GM18505 (cell line): Measurements from ENCODE around the gene KLHDC9.
"Not testable (repeated sequence)": the region's sequence is repeated elsewhere in the genome, so short reads cannot be mapped to it uniquely, and the experiment has no call there.

Source experiments
- ATAC-seq: cut with Tn5 transposase; IDR thresholded peaks from one replicate; pipeline ENCODE4 v1.9.1; 2021; ENCODE audit not compliant: unreplicated experiment
- POLR2A ChIP-seq: IDR thresholded peaks from 4 replicates; pipeline ENCODE4 v1.6.1; 2011; ENCODE audit warnings: borderline replicate concordance; ENCODE audit not compliant: insufficient read depth, insufficient read length; ENCODE audit errors: extremely low read depth

Gene KLHDC9

GRCh38 chr1:161094481-161094880, 3.7 kb upstream of the KLHDC9 start:
- TF ChIP-seq POLR2A, result no peak
- no peak for ATAC-seq

- ATAC-seq, result no peak
- TF ChIP-seq POLR2A, result no peak
These were observed 2.9 kb upstream of the KLHDC9 start for GRCh38 chr1:161095230-161095629.

- peak; percentile 37 for ATAC-seq
- no peak for TF ChIP-seq POLR2A
These were observed 2.1 kb upstream of the KLHDC9 start for GRCh38 chr1:161096015-161096414.

- no peak for TF ChIP-seq POLR2A
- no peak for ATAC-seq
These were observed 1.6 kb upstream of the KLHDC9 start for GRCh38 chr1:161096530-161096929.

DNA sequence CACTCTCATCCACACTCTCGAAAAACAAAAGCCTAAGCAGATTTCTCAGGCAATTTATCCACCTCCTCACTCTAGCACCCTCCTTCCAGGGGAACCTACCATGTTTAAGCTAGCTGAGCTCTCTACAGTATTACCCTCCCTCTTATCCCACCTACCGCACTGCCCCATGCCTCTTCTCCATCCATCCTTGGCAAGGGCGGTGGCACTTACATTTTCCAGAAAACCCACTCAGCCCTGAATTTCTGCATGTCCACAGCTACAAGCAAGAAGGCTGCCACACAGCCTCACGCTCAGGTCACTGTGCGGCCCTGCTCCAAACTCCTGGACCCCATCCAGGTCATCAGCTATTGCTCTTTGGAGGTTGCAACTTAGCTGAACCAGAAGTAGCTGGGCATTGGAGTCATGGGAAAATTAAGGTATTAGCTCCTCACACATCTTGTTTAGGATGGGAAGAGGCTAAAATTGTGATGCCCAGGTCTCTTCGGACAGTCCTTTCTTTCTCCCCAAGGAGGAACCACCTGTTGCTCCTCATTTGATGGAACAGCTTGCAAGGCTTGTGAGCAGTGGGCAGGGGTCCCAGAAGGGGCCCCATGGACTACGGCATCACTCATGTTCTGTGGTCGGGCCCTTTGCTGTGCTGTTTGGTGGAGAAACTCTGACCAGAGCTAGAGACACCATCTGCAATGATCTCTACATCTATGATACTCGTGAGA, 1.1 kb downstream of the KLHDC9 start:
- ATAC-seq, result no peak
- TF ChIP-seq POLR2A, result no peak

- TF ChIP-seq POLR2A, result no peak
- ATAC-seq, result no peak
These were observed 2.4 kb downstream of the KLHDC9 start for GRCh38 chr1:161100556-161100955.

DNA sequence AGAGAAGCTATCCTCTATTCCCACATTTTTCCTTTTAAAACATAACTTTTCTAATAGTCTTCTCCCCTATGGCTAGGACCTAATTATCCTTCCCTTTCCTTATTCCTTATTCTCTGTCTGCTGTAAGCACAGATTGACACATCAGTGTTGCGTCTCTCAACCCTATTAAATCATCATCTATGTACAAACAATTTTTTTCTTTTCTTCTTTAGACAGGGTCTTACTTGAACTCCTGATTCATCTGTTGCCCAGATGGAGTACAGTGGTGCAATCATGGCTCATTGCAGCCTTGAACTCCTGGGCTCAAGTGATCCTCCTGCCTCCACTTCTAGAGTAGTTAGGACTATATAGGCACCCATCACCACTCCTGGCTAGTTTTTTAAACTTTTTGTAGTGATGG, 8.3 kb downstream of the KLHDC9 start:
- ATAC-seq, result no peak
- no peak for TF ChIP-seq POLR2A

- ATAC-seq, result no peak
- TF ChIP-seq POLR2A, result no peak
These were observed 13.0 kb downstream of the KLHDC9 start for GRCh38 chr1:161111117-161111516.

- ATAC-seq, result no peak
- no peak for TF ChIP-seq POLR2A
These were observed 13.4 kb downstream of the KLHDC9 start for GRCh38 chr1:161111527-161111926.

- ATAC-seq, result no peak
- no peak for TF ChIP-seq POLR2A
These were observed 15.8 kb downstream of the KLHDC9 start for GRCh38 chr1:161113915-161114314.

GRCh38 chr1:161114556-161114955, 16.4 kb downstream of the KLHDC9 start:
- ATAC-seq, result no peak
- no peak for TF ChIP-seq POLR2A

DNA sequence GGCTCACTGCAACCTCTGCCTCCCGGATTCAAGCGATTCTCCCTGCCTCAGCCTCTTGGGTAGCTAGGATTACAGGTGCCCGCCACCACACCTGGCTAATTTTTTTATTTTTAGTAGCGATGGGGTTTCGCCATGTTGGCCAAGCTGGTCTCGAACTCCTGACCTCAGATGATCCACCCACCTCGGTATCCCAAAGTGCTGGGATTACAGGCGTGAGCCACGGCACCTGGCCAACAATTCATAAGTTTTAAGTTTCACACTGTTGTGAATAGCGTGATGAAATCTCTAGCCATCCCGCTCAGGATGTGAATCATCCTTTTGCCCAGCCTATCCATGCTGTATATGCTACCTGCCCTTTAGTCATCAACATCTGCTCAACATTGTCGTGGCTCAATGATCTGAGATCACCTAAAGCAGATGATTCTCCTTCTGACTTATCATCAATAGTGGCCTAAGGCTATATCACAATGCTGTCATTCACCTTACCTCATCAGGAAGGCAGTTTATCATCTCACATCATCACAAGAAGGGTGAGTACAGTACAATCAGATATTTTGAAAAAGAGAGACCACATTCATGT, 17.1 kb downstream of the KLHDC9 start:
- ATAC-seq, result no peak
- no peak for TF ChIP-seq POLR2A

DNA sequence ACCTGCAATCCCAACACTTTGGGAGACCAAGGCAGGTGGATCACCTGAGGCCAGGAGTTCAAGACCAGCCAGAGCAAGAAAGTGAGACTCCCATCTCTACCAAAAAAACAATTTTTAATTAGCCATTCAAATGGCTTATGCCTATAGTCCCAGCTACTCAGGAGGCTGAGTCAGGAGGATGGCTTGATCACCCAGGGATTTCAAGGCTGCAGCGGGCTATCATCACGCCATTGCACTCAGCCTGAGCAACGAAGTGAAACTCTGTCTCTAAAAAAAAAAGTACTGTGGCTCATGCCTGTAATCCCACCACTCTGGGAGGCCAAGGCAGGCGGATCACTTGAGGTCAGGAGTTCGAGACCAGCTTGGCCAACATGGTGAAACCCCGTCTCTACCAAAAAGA, 17.8 kb downstream of the KLHDC9 start:
- ATAC-seq, result not testable (repeated sequence)

- TF ChIP-seq POLR2A, result peak; percentile 92
- ATAC-seq, result peak; percentile 75
These were observed 19.8 kb downstream of the KLHDC9 start, which contains the start of the genes NIT1 and PFDN2 for GRCh38 chr1:161117759-161118581. NIT1 (plus strand) TSS chr1:161118105; CDS start chr1:161118177, 72 bp downstream. PFDN2 (minus strand) TSS chr1:161118037; CDS start chr1:161118026, 11 bp downstream.
